Neural cell (in vitro differentiated cells): Measurements from ENCODE around the gene DLL1. TPM values are rescaled to one million over a fixed set of nuclear protein-coding genes. Genes with fewer than 3 reads are reported as not detected.

Source experiments
- H2AFZ ChIP-seq: fragments of 200-600, 300-800 bp; sonication (generic), shearing (Covaris generic); 2 replicates; pipeline ENCODE4 v1.6.0; 2014; ENCODE audit warnings: low read depth, mild to moderate bottlenecking, antibody characterized with exemption, low read length, moderate library complexity
- H3F3A ChIP-seq: fragments of 200-600 bp; shearing (Covaris generic); 2 replicates; pipeline ENCODE4 v1.6.1; 2016; ENCODE audit warnings: mild to moderate bottlenecking, moderate library complexity, mixed read lengths, antibody characterized with exemption, low read length; ENCODE audit not compliant: insufficient read depth, poor library complexity, severe bottlenecking
- H3K27ac ChIP-seq: fragments of 200-600, 300-800 bp; sonication (generic), shearing (Covaris generic); 2 replicates; pipeline ENCODE4 v1.5.1; 2014; ENCODE audit warnings: mild to moderate bottlenecking, low read length, moderate library complexity
- H3K27me3 ChIP-seq: fragments of 300-800, 200-600 bp; sonication (generic), shearing (Covaris generic); 2 replicates; pipeline ENCODE4 v1.6.0; 2014; ENCODE audit warnings: mild to moderate bottlenecking, low read depth, low read length, moderate library complexity; ENCODE audit not compliant: insufficient read depth
- H3K36me3 ChIP-seq: fragments of 300-800, 200-600 bp; sonication (generic), shearing (Covaris generic); 2 replicates; pipeline ENCODE4 v1.5.1; 2014; ENCODE audit warnings: mild to moderate bottlenecking, antibody characterized with exemption, low read length, moderate library complexity; ENCODE audit not compliant: insufficient read depth
- H3K4me2 ChIP-seq: fragments of 300-800, 200-600 bp; sonication (generic), shearing (Covaris generic); 2 replicates; pipeline ENCODE4 v1.6.0; 2014; ENCODE audit warnings: mild to moderate bottlenecking, low read length
- H3K4me3 ChIP-seq: fragments of 300-800, 200-600 bp; sonication (generic), shearing (Covaris generic); 2 replicates; pipeline ENCODE4 v1.5.1; 2014; ENCODE audit warnings: mild to moderate bottlenecking, low read length, moderate library complexity
- H3K79me2 ChIP-seq: fragments of 200-600 bp; shearing (Covaris generic); replicated peaks from 2 replicates; pipeline ENCODE4 v1.6.0; 2014; ENCODE audit warnings: mild to moderate bottlenecking, low read length, moderate library complexity; ENCODE audit not compliant: insufficient read depth
- H3K9ac ChIP-seq: fragments of 300-800, 200-600 bp; sonication (generic), shearing (Covaris generic); 2 replicates; pipeline ENCODE4 v1.6.1; 2016; ENCODE audit warnings: mild to moderate bottlenecking, low read length, mixed read lengths
- H3K9me2 ChIP-seq: fragments of 200-600 bp; shearing (Covaris generic); 2 replicates; pipeline ENCODE4 v1.6.1; 2016; ENCODE audit warnings: mild to moderate bottlenecking, low read length, mixed read lengths; ENCODE audit not compliant: insufficient read depth
- H3K9me3 ChIP-seq: fragments of 200-600, 300-800 bp; sonication (generic), shearing (Covaris generic); 2 replicates; pipeline ENCODE4 v1.6.1; 2016; ENCODE audit warnings: mild to moderate bottlenecking, mixed run types, low read length, moderate library complexity, mixed read lengths
- H4K20me1 ChIP-seq: fragments of 200-600 bp; shearing (Covaris generic); 2 replicates; pipeline ENCODE4 v1.6.1; 2016; ENCODE audit warnings: mild to moderate bottlenecking, mixed run types; ENCODE audit not compliant: insufficient read depth
- CTCF ChIP-seq: fragments of 450-650 bp; IDR thresholded peaks from 2 replicates; pipeline ENCODE4 v1.5.1; 2014; ENCODE audit warnings: antibody characterized with exemption, mild to moderate bottlenecking, moderate library complexity; ENCODE audit not compliant: poor library complexity, severe bottlenecking
- EP300 ChIP-seq: fragments of 450-650 bp; conservative IDR thresholded peaks from 2 replicates; pipeline ENCODE4 v1.6.1; 2014; ENCODE audit warnings: antibody characterized with exemption, mild to moderate bottlenecking, moderate library complexity; ENCODE audit not compliant: poor library complexity, severe bottlenecking
- EZH2 ChIP-seq: fragments of 200-600, 300-800 bp; shearing (Covaris generic), sonication (generic); IDR thresholded peaks from 2 replicates; pipeline ENCODE4 v1.6.1; 2014; ENCODE audit warnings: antibody characterized with exemption, low read length, borderline replicate concordance, mild to moderate bottlenecking; ENCODE audit not compliant: insufficient read depth, poor library complexity, severe bottlenecking
- MXI1 ChIP-seq: fragments of 450-650 bp; conservative IDR thresholded peaks from 2 replicates; pipeline ENCODE4 v1.6.1; 2014; ENCODE audit warnings: antibody characterized with exemption, mild to moderate bottlenecking; ENCODE audit not compliant: poor library complexity, severe bottlenecking
- POLR2AphosphoS5 ChIP-seq: IDR thresholded peaks from 2 replicates; pipeline ENCODE4 v1.6.1; 2012
- RAD21 ChIP-seq: fragments of 450-650 bp; conservative IDR thresholded peaks from 2 replicates; pipeline ENCODE4 v1.6.1; 2014; ENCODE audit warnings: antibody characterized with exemption, mild to moderate bottlenecking, moderate library complexity
- REST ChIP-seq: IDR thresholded peaks from 2 replicates; pipeline ENCODE4 v1.6.1; 2012; ENCODE audit warnings: borderline replicate concordance
- SMC3 ChIP-seq: fragments of 450-650 bp; conservative IDR thresholded peaks from 2 replicates; pipeline ENCODE4 v1.6.1; 2014; ENCODE audit warnings: antibody characterized with exemption, mild to moderate bottlenecking, moderate library complexity; ENCODE audit not compliant: poor library complexity
- TAF1 ChIP-seq: IDR thresholded peaks from 2 replicates; pipeline ENCODE4 v1.6.1; 2012; ENCODE audit warnings: low read depth
- polyA plus RNA-seq: library from polyadenylated mRNA; depleted of rRNA; stranded (reverse); fragments of >200 nt; gene quantifications from 2 replicates; pipeline ENCODE4 v1.2.3, GENCODE V29; 2014

DLL1 gene
- polyA plus RNA-seq, 1 donor from 2014 or later = 26.1 TPM

- Histone ChIP-seq H3K27me3 (no peaks in the 10 kb centered on the region), H3K27ac (no peak overlapping the region), H3K9ac (no peak overlapping the region), H4K20me1 (no peaks in the 10 kb centered on the region), H2AFZ (no peak overlapping the region), H3K9me3 (no peaks in the 10 kb centered on the region), H3F3A (no peaks in the 10 kb centered on the region), H3K4me2 (no peak overlapping the region), H3K79me2 (no peaks in the 10 kb centered on the region), H3K4me3 (no peak overlapping the region), H3K9me2 (no peaks in the 10 kb centered on the region), H3K36me3 (no peaks in the 10 kb centered on the region)
- TF ChIP-seq MXI1 = no peak
- TF ChIP-seq RAD21 = no peak
- no peak for TF ChIP-seq TAF1
- no peak for TF ChIP-seq REST
- no peak for TF ChIP-seq SMC3
- no peak for TF ChIP-seq CTCF
- TF ChIP-seq EP300 = no peak
Observed at GRCh38 chr6:170247178-170247701, 43.6 kb downstream of the DLL1 start.

- no peak overlapping the region for H3K9ac ChIP-seq
- no peak overlapping the region for H2AFZ ChIP-seq
- H3K36me3 ChIP-seq = no peaks in the 10 kb centered on the region
- H3K27ac ChIP-seq = no peak overlapping the region
- no peaks in the 10 kb centered on the region for H3F3A ChIP-seq
- H3K9me2 ChIP-seq = no peaks in the 10 kb centered on the region
- H4K20me1 ChIP-seq = no peaks in the 10 kb centered on the region
- H3K79me2 ChIP-seq = no peaks in the 10 kb centered on the region
- TF ChIP-seq CTCF (no peak), TAF1 (no peak), MXI1 (no peak), EZH2 (no peak), REST (no peak), POLR2AphosphoS5 (no peak), EP300 (no peak), SMC3 (no peak), RAD21 (no peak)
- no peaks in the 10 kb centered on the region for H3K27me3 ChIP-seq
- no peak overlapping the region for H3K4me3 ChIP-seq
- no peak overlapping the region for H3K4me2 ChIP-seq
- no peaks in the 10 kb centered on the region for H3K9me3 ChIP-seq
Observed at GRCh38 chr6:170245475-170245992, 45.3 kb downstream of the DLL1 start.
